Muscle layer of colon (tissue), 2 donors: ENCODE results near the gene ABHD17B.

Source experiments
- H3K27ac ChIP-seq: one replicate; pipeline ENCODE4 v1.7.0; 2013; ENCODE audit warnings: low read depth, mild to moderate bottlenecking, low read length, moderate library complexity
- H3K27me3 ChIP-seq, 2 donors: one replicate each; pipeline ENCODE4 v1.7.0; 2013; ENCODE audit warnings: low read length in 2 of 2, mild to moderate bottlenecking in 2 of 2; ENCODE audit not compliant: insufficient read depth in 2 of 2, control insufficient read depth in 1 of 2
- H3K36me3 ChIP-seq: one replicate; pipeline ENCODE4 v1.7.0; 2013; ENCODE audit warnings: mild to moderate bottlenecking, low read length; ENCODE audit not compliant: insufficient read depth
- H3K4me1 ChIP-seq: one replicate; pipeline ENCODE4 v1.7.0; 2013; ENCODE audit warnings: mild to moderate bottlenecking, low read length; ENCODE audit not compliant: insufficient read depth
- H3K4me3 ChIP-seq, 2 donors: one replicate each; pipeline ENCODE4 v1.7.0; 2013; ENCODE audit warnings: low read length in 2 of 2, low read depth in 1 of 2, mild to moderate bottlenecking in 1 of 2, moderate library complexity in 1 of 2
- H3K9ac ChIP-seq: one replicate; pipeline ENCODE4 v1.7.0; 2013; ENCODE audit warnings: low read length
- H3K9me3 ChIP-seq: one replicate; pipeline ENCODE4 v1.7.0; 2013; ENCODE audit warnings: mild to moderate bottlenecking, low read length
- donor health status: abdominal sarcoma.
- donor health status: Adenocarcinoma of cecum.

The ABHD17B gene

GRCh38 chr9:71929791-71930440 lies 18.9 kb upstream of the ABHD17B start:
- no peak overlapping the region for H3K4me3 ChIP-seq
- H3K9ac ChIP-seq = no peak overlapping the region
- H3K36me3 ChIP-seq = no peaks in the 10 kb centered on the region
- peaks cover 4% of the 10 kb centered on the region for H3K4me1 ChIP-seq
- no peaks in the 10 kb centered on the region for H3K9me3 ChIP-seq
- H3K27me3 ChIP-seq = no peaks in the 10 kb centered on the region
- no peak overlapping the region for H3K27ac ChIP-seq

GRCh38 chr9:71929223-71929622 lies 18.2 kb upstream of the ABHD17B start:
- no peak overlapping the region for H3K4me3 ChIP-seq
- H3K4me1 ChIP-seq = peaks cover 4% of the 10 kb centered on the region
- H3K9ac ChIP-seq = no peak overlapping the region
- H3K27ac ChIP-seq = no peak overlapping the region
- no peaks in the 10 kb centered on the region for H3K9me3 ChIP-seq
- no peaks in the 10 kb centered on the region for H3K36me3 ChIP-seq
- H3K27me3 ChIP-seq = no peaks in the 10 kb centered on the region

GRCh38 chr9:71928806-71929205 lies 17.8 kb upstream of the ABHD17B start:
- no peaks in the 10 kb centered on the region for H3K9me3 ChIP-seq
- no peaks in the 10 kb centered on the region for H3K36me3 ChIP-seq
- H3K4me3 ChIP-seq = no peak overlapping the region
- no peaks in the 10 kb centered on the region for H3K27me3 ChIP-seq
- peaks cover 4% of the 10 kb centered on the region for H3K4me1 ChIP-seq
- no peak overlapping the region for H3K27ac ChIP-seq
- H3K9ac ChIP-seq = no peak overlapping the region

DNA sequence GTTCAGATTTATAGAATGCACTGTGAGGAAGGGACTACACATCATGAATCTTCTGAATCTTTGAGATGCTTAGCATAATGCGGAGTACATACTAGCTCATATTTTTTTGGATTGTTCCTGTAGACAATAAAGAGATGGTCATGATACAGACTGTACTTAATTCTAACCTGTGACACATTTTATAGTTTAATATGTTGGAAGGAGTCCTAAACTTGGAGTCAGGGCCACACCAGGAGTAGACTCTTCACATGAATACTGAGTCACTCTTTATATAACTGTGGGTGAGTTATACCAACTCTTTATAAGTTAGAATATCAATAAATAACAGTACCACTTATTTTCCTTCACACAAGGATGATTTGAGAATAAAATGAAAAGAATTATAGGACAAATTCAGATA lies 17.4 kb upstream of the ABHD17B start:
- no peak overlapping the region for H3K4me3 ChIP-seq
- no peaks in the 10 kb centered on the region for H3K36me3 ChIP-seq
- no peak overlapping the region for H3K9ac ChIP-seq
- H3K4me1 ChIP-seq = peaks cover 4% of the 10 kb centered on the region
- H3K27ac ChIP-seq = no peak overlapping the region
- H3K9me3 ChIP-seq = no peaks in the 10 kb centered on the region
- H3K27me3 ChIP-seq = no peaks in the 10 kb centered on the region

DNA sequence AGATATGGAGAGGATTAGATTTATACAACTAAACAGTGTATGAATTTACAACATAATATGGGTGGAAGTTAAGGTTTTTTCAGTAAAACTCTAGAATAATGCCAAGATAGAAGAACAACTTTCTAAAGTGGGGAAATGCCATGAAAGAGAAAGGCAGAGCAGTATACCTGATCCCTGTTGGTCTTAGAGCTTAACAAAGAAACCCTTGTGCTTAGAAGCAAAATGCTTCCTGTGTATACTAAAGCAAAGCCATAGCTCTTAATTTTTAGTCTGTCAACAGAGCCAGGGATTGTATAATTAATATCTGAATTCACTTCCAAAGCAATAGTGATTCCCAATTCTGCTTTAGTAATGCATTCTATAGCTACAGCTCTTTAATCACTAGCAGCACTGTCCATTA lies 14.8 kb upstream of the ABHD17B start:
- H3K27me3 ChIP-seq = no peaks in the 10 kb centered on the region
- H3K4me3 ChIP-seq = no peak overlapping the region
- no peak overlapping the region for H3K9ac ChIP-seq
- H3K9me3 ChIP-seq = no peaks in the 10 kb centered on the region
- peaks cover 4% of the 10 kb centered on the region for H3K4me1 ChIP-seq
- no peaks in the 10 kb centered on the region for H3K36me3 ChIP-seq
- no peak overlapping the region for H3K27ac ChIP-seq

GRCh38 chr9:71924576-71924975 lies 13.6 kb upstream of the ABHD17B start:
- no peaks in the 10 kb centered on the region for H3K36me3 ChIP-seq
- no peaks in the 10 kb centered on the region for H3K9me3 ChIP-seq
- no peaks in the 10 kb centered on the region for H3K27me3 ChIP-seq
- H3K27ac ChIP-seq = no peak overlapping the region
- H3K4me3 ChIP-seq = no peak overlapping the region
- H3K4me1 ChIP-seq = peaks cover 4% of the 10 kb centered on the region
- no peak overlapping the region for H3K9ac ChIP-seq

DNA sequence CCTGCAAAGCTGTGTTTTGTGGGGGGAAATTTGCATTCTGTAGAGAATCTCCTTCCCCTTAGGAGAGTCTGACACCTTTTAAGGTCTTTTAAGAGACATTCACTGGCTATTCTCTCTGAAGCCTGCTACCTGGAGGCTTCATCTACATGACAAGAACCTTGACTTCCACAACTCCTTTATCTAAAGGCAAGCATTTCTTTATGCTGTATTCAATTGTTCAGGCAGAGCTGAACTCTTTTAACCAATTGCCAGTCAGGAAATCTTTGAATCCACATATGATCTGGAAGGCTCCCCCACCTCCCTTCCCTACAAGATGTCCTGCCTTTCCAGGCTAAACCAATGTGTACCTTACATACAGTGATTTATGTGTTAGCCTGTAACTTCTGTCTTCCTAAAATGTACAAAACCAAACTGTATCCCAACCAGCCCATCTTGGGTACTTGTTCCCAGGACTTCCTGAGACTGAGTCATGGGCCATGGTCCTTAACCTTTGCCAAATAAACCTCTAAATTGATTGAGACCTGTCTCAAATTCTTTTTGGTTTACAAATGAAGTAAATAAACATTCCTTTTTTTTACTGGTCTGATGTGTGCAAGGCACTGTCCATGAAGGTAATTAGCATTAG lies 10.3 kb upstream of the ABHD17B start:
- no peaks in the 10 kb centered on the region for H3K27me3 ChIP-seq
- H3K9ac ChIP-seq = no peak overlapping the region
- no peak overlapping the region for H3K27ac ChIP-seq
- no peaks in the 10 kb centered on the region for H3K36me3 ChIP-seq
- no peaks in the 10 kb centered on the region for H3K4me1 ChIP-seq
- H3K4me3 ChIP-seq = no peak overlapping the region
- no peaks in the 10 kb centered on the region for H3K9me3 ChIP-seq

- Histone ChIP-seq H3K9ac (no peak overlapping the region), H3K36me3 (no peaks in the 10 kb centered on the region), H3K4me1 (no peaks in the 10 kb centered on the region), H3K27ac (no peak overlapping the region), H3K9me3 (no peaks in the 10 kb centered on the region), H3K27me3 (no peaks in the 10 kb centered on the region), H3K4me3 (no peak overlapping the region)
Measured at GRCh38 chr9:71920456-71921189, 9.6 kb upstream of the ABHD17B start.

DNA sequence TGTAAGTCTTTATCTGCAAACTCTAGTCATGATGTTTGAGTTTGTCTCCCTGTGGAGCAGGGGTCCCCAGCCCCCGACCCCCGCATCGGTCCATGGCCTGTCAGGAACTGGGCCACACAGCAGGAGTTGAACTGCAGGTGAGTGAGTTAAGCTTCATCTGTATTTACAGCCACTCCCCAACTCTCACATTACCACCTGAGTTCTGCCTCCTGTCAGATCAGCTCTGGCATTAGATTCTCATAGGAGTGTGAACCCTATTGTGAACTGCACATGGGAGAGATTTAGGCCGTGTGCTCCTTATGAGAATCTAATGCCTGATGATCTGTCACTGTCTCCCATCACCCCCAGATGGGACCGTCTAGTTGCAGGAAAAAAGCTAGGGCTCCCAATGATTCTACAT lies 7.4 kb upstream of the ABHD17B start:
- Histone ChIP-seq H3K27ac (no peak overlapping the region), H3K4me1 (no peaks in the 10 kb centered on the region), H3K36me3 (no peaks in the 10 kb centered on the region), H3K9me3 (no peaks in the 10 kb centered on the region), H3K4me3 (no peak overlapping the region), H3K27me3 (no peaks in the 10 kb centered on the region), H3K9ac (no peak overlapping the region)

- no peaks in the 10 kb centered on the region for H3K9me3 ChIP-seq
- H3K9ac ChIP-seq = no peak overlapping the region
- H3K27me3 ChIP-seq = no peaks in the 10 kb centered on the region
- H3K27ac ChIP-seq = no peak overlapping the region
- H3K4me3 ChIP-seq = no peak overlapping the region
- no peaks in the 10 kb centered on the region for H3K36me3 ChIP-seq
- H3K4me1 ChIP-seq = peaks cover 9% of the 10 kb centered on the region
Measured at GRCh38 chr9:71916834-71917534, 6.0 kb upstream of the ABHD17B start.

DNA sequence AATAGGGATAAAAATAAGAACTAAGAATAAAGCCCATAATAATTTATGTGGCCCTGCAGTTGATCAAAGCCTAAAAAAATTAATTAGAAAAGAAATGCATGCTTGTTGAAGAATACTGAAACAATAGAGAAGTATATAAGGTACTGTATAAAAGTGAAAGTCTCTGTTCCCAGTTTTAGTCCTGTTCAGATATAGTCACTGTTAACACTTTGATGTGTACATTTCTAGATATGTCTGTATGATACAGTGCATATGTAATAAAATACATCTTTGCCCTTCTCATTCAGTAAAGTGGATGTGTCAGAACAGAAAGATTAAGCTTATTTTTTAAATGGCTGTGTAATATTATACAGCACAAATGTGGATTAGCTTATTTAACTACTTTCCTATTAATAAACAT lies 4.5 kb upstream of the ABHD17B start:
- peaks cover 10% of the 10 kb centered on the region for H3K4me1 ChIP-seq

More for the DNA sequence above, 4.5 kb upstream of the ABHD17B start:
- no peaks in the 10 kb centered on the region for H3K27me3 ChIP-seq
- no peak overlapping the region for H3K4me3 ChIP-seq
- no peaks in the 10 kb centered on the region for H3K36me3 ChIP-seq
- H3K9ac ChIP-seq = no peak overlapping the region
- no peaks in the 10 kb centered on the region for H3K9me3 ChIP-seq
- H3K27ac ChIP-seq = no peak overlapping the region
